GM12873 (cell line): Measurements from ENCODE around the gene APOF.

Experiments used
- CTCF ChIP-seq: IDR thresholded peaks from 2 replicates; pipeline ENCODE4 v1.5.1; 2012; ENCODE audit warnings: low read depth, mild to moderate bottlenecking, moderate library complexity, low read length, control low read depth; ENCODE audit not compliant: insufficient read depth; ENCODE audit errors: missing control alignments

Gene APOF

GRCh38 chr12:56375598-56376434, 13.2 kb upstream of the APOF start:
- no peak for TF ChIP-seq CTCF

DNA sequence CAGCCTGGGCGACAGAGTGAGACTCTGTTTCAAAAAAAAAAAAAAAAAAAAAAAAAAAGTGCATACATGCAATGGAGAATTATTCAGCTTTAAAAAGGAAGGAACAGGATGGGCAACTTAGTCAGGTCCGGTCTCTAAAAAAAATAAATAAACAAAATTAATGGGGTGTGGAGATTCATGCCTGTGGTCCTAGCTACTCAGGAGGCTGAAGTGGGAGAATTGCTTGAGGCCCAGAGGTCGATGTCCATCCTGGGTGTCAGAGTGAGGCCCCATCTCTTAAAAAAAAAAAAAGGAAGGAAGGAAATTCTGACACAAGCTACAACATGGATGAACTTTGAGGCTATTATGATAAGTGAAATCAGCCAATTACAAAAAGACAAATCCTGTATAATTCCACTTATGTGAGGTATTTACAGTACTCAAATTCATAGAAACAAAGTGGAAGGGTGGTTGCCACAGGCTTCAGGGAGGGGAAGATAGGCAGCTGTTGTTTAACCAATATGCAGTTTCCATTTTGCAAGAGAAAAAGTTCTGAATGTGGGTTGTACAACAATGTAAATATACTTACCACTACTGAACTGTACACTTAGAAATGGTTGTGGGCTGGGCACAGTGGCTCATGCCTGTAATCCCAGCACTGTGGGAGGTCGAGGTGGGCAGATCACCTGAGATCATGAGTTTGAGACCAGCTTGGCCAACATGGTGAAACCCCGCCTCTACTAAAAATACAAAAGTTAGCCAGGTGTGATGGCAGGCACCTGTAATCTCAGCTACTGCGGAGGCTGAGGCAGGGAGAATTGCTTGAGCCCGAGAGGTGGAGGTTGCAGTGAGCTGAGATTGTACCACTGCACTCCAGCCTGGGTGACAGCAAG, 12.3 kb upstream of the APOF start:
- no peak for TF ChIP-seq CTCF

DNA sequence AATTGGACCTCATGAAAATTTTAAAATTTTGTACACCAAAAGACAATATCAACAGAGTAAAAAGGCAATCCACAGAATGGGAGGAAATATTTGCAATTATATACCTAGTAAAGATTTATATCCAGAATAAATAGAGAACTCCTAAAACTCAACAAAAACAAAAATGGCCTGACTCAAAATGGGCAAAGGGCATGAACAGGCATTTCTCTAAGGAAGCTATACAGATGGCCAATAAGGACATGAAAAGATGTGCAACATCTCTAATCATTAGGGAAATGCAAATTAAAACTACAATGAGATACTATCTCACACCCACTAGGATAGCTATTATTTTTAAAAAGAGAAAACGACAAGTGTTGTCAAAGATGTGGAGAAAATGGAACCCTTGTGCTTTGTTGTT, 10.9 kb upstream of the APOF start:
- TF ChIP-seq CTCF: no peak

DNA sequence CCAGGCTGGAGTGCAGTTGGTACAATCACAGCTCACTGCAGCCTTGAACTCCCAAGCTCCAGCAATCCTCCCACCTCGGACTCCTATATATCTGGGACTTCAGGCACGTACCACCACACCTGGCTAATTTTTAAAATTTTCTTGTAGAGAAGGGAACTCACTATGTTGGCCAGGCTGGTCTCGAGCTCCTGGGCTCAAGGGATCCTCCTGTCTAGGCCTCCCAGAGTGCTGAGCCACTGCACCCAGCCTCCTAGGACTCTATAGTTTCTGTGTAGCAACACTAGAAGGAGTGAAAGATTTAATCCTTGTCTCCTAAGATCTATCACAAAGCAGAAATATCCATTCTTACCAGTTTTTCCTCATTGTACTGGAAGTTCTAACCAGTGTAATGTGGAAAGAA, 4.3 kb upstream of the APOF start:
- TF ChIP-seq CTCF: no peak

GRCh38 chr12:56361487-56362129, 1.0 kb downstream of the APOF start:
- no peak for TF ChIP-seq CTCF

GRCh38 chr12:56359851-56360767, 2.5 kb downstream of the APOF start, which contains the start of gene STAT2:
Gene STAT2, minus strand, starts transcription at chr12:56360107. Its CDS starts 3,536 bp downstream, at chr12:56356571.
- no peak for TF ChIP-seq CTCF
